GM12878 (cell line): ENCODE results near the gene SCYGR3. TPM values are rescaled to one million over a fixed set of nuclear protein-coding genes. Genes with fewer than 3 reads are reported as not detected.

Experiments
- ATF7 ChIP-seq: fragments of 450-650 bp; IDR thresholded peaks from 2 replicates; pipeline ENCODE4 v1.6.1; 2016; ENCODE audit warnings: low read depth, mild to moderate bottlenecking
- ESRRA ChIP-seq: IDR thresholded peaks from 2 replicates; pipeline ENCODE4 v1.6.1; 2012; ENCODE audit warnings: mild to moderate bottlenecking, low read length, improper control_type of control experiment
- polyA plus RNA-seq, 11 experiments: library from polyadenylated mRNA; depleted of rRNA in 4 of 11; unstranded in 6 of 11; stranded (reverse) in 5 of 11; fragments of >200 nt; fragmentation: Nextera tagmentation in 4 of 11; fragmentation: Illumina TruSeq in 1 of 11; extraction: Ambion mirVana in 4 of 11; extraction: Trizol in 1 of 11; gene quantifications; 1 replicate in 1 of 11; 2 replicates in 10 of 11; pipeline versions ENCODE4 v1.2.1 to v1.2.3, GENCODE V29; 2011 to 2016; ENCODE audit warnings: inconsistent platforms in 2 of 11, missing spikeins in 2 of 11, low read depth in 1 of 11
- total RNA-seq, 4 experiments: library from RNA; depleted of rRNA in 3 of 4; stranded (reverse); fragments of >200 nt in 3 of 4; fragmentation: Illumina TruSeq in 1 of 4; extraction: Trizol in 1 of 4; gene quantifications; 2 replicates each; pipeline versions ENCODE4 v1.2.1 to v1.2.3, GENCODE V29; 2013 to 2021
- TF ChIP-seq, protein P1 (sequence below): IDR thresholded peaks from 2 replicates; pipeline ENCODE4 v1.6.1; 2011; ENCODE audit warnings: low read depth, low read length, improper control_type of control experiment, borderline replicate concordance

Gene SCYGR3
- total and polyA plus RNA-seq, 10 of the 15 experiments (the other 5 are each of a cell fraction or from before 2014, with no cell fraction given) = not detected

- TF ChIP-seq, protein P1, sequence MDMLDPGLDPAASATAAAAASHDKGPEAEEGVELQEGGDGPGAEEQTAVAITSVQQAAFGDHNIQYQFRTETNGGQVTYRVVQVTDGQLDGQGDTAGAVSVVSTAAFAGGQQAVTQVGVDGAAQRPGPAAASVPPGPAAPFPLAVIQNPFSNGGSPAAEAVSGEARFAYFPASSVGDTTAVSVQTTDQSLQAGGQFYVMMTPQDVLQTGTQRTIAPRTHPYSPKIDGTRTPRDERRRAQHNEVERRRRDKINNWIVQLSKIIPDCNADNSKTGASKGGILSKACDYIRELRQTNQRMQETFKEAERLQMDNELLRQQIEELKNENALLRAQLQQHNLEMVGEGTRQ = no peak
- no peak for TF ChIP-seq ATF7
- TF ChIP-seq ESRRA = no peak
- TF ChIP-seq, all 136 proteins: peak for 0
These were observed 49.6 kb downstream of the SCYGR3 start (continued) for GRCh38 chr2:227565080-227565479.

Other genes starting within 250 kb of the SCYGR3 start
Only the 7 nearest of the 11 such genes appear.
- not detected in 2 replicates for gene SCYGR2, start 15.9 kb downstream of the SCYGR3 start, total RNA-seq (2014; rRNA removed)
- gene SCYGR2, start 15.9 kb downstream of the SCYGR3 start, total RNA-seq (2014; rRNA removed; fragmentation: Illumina TruSeq; extraction: Trizol) = not detected in 2 replicates
- not detected in 2 replicates for gene SCYGR2, start 15.9 kb downstream of the SCYGR3 start, total RNA-seq (2021)
- not detected in 2 replicates for gene SCYGR2, start 15.9 kb downstream of the SCYGR3 start, polyA plus RNA-seq (2011; rRNA removed)
- not detected in 2 replicates for gene SCYGR2, start 15.9 kb downstream of the SCYGR3 start, polyA plus RNA-seq (2014; fragmentation: Illumina TruSeq; extraction: Trizol)
- gene SCYGR2, start 15.9 kb downstream of the SCYGR3 start, polyA plus RNA-seq (2014; fragmentation: Nextera tagmentation; extraction: Ambion mirVana) = not detected
- not detected in 2 replicates for gene SCYGR2, start 15.9 kb downstream of the SCYGR3 start, polyA plus RNA-seq (2014; rRNA removed)
- not detected for gene SCYGR2, start 15.9 kb downstream of the SCYGR3 start, polyA plus RNA-seq (2016; fragmentation: Nextera tagmentation; extraction: Ambion mirVana)
- gene SCYGR4, start 2.7 kb upstream of the SCYGR3 start, total RNA-seq (2014; rRNA removed) = 0.11 TPM in 1 of 2 replicates, not detected in the other
- not detected in 2 replicates for gene SCYGR4, start 2.7 kb upstream of the SCYGR3 start, total RNA-seq (2014; rRNA removed; fragmentation: Illumina TruSeq; extraction: Trizol)
- not detected in 2 replicates for gene SCYGR4, start 2.7 kb upstream of the SCYGR3 start, total RNA-seq (2021)
- not detected in 2 replicates for gene SCYGR4, start 2.7 kb upstream of the SCYGR3 start, polyA plus RNA-seq (2011; rRNA removed)
- not detected in 2 replicates for gene SCYGR4, start 2.7 kb upstream of the SCYGR3 start, polyA plus RNA-seq (2014; fragmentation: Illumina TruSeq; extraction: Trizol)
- not detected for gene SCYGR4, start 2.7 kb upstream of the SCYGR3 start, polyA plus RNA-seq (2014; fragmentation: Nextera tagmentation; extraction: Ambion mirVana)
- not detected in 2 replicates for gene SCYGR4, start 2.7 kb upstream of the SCYGR3 start, polyA plus RNA-seq (2014; rRNA removed)
- gene SCYGR4, start 2.7 kb upstream of the SCYGR3 start, polyA plus RNA-seq (2016; fragmentation: Nextera tagmentation; extraction: Ambion mirVana) = not detected
- gene SCYGR5, start 52.0 kb upstream of the SCYGR3 start, total RNA-seq (2014; rRNA removed) = not detected in 2 replicates
- not detected in 2 replicates for gene SCYGR5, start 52.0 kb upstream of the SCYGR3 start, total RNA-seq (2014; rRNA removed; fragmentation: Illumina TruSeq; extraction: Trizol)
- not detected in 2 replicates for gene SCYGR5, start 52.0 kb upstream of the SCYGR3 start, total RNA-seq (2021)
- gene SCYGR5, start 52.0 kb upstream of the SCYGR3 start, polyA plus RNA-seq (2011; rRNA removed) = not detected in 2 replicates
- gene SCYGR5, start 52.0 kb upstream of the SCYGR3 start, polyA plus RNA-seq (2014; fragmentation: Illumina TruSeq; extraction: Trizol) = not detected in 2 replicates
- gene SCYGR5, start 52.0 kb upstream of the SCYGR3 start, polyA plus RNA-seq (2014; fragmentation: Nextera tagmentation; extraction: Ambion mirVana) = not detected
- gene SCYGR5, start 52.0 kb upstream of the SCYGR3 start, polyA plus RNA-seq (2014; rRNA removed) = not detected in 2 replicates
- gene SCYGR5, start 52.0 kb upstream of the SCYGR3 start, polyA plus RNA-seq (2016; fragmentation: Nextera tagmentation; extraction: Ambion mirVana) = not detected
- 0.16 TPM in 1 of 2 replicates, not detected in the other for gene SLC19A3, start 103.2 kb upstream of the SCYGR3 start, total RNA-seq (2014; rRNA removed)
- not detected in 2 replicates for gene SLC19A3, start 103.2 kb upstream of the SCYGR3 start, total RNA-seq (2014; rRNA removed; fragmentation: Illumina TruSeq; extraction: Trizol)
- gene SLC19A3, start 103.2 kb upstream of the SCYGR3 start, total RNA-seq (2021) = not detected in 2 replicates
- gene SLC19A3, start 103.2 kb upstream of the SCYGR3 start, polyA plus RNA-seq (2011; rRNA removed) = not detected in 2 replicates
- not detected in 2 replicates for gene SLC19A3, start 103.2 kb upstream of the SCYGR3 start, polyA plus RNA-seq (2014; fragmentation: Illumina TruSeq; extraction: Trizol)
- not detected for gene SLC19A3, start 103.2 kb upstream of the SCYGR3 start, polyA plus RNA-seq (2014; fragmentation: Nextera tagmentation; extraction: Ambion mirVana)
- gene SLC19A3, start 103.2 kb upstream of the SCYGR3 start, polyA plus RNA-seq (2014; rRNA removed) = not detected in 2 replicates
- not detected for gene SLC19A3, start 103.2 kb upstream of the SCYGR3 start, polyA plus RNA-seq (2016; fragmentation: Nextera tagmentation; extraction: Ambion mirVana)
- not detected in 2 replicates for gene SCYGR6, start 109.9 kb upstream of the SCYGR3 start, total RNA-seq (2014; rRNA removed)
- gene SCYGR6, start 109.9 kb upstream of the SCYGR3 start, total RNA-seq (2014; rRNA removed; fragmentation: Illumina TruSeq; extraction: Trizol) = not detected in 2 replicates
- not detected in 2 replicates for gene SCYGR6, start 109.9 kb upstream of the SCYGR3 start, total RNA-seq (2021)
- not detected in 2 replicates for gene SCYGR6, start 109.9 kb upstream of the SCYGR3 start, polyA plus RNA-seq (2011; rRNA removed)
- not detected in 2 replicates for gene SCYGR6, start 109.9 kb upstream of the SCYGR3 start, polyA plus RNA-seq (2014; fragmentation: Illumina TruSeq; extraction: Trizol)
- gene SCYGR6, start 109.9 kb upstream of the SCYGR3 start, polyA plus RNA-seq (2014; fragmentation: Nextera tagmentation; extraction: Ambion mirVana) = not detected
- not detected in 2 replicates for gene SCYGR6, start 109.9 kb upstream of the SCYGR3 start, polyA plus RNA-seq (2014; rRNA removed)
- gene SCYGR6, start 109.9 kb upstream of the SCYGR3 start, polyA plus RNA-seq (2016; fragmentation: Nextera tagmentation; extraction: Ambion mirVana) = not detected
- not detected in 2 replicates for gene SCYGR7, start 113.5 kb upstream of the SCYGR3 start, total RNA-seq (2014; rRNA removed)
- gene SCYGR7, start 113.5 kb upstream of the SCYGR3 start, total RNA-seq (2014; rRNA removed; fragmentation: Illumina TruSeq; extraction: Trizol) = not detected in 2 replicates
- gene SCYGR7, start 113.5 kb upstream of the SCYGR3 start, total RNA-seq (2021) = not detected in 2 replicates
- gene SCYGR7, start 113.5 kb upstream of the SCYGR3 start, polyA plus RNA-seq (2011; rRNA removed) = not detected in 2 replicates
- not detected in 2 replicates for gene SCYGR7, start 113.5 kb upstream of the SCYGR3 start, polyA plus RNA-seq (2014; fragmentation: Illumina TruSeq; extraction: Trizol)
- not detected for gene SCYGR7, start 113.5 kb upstream of the SCYGR3 start, polyA plus RNA-seq (2014; fragmentation: Nextera tagmentation; extraction: Ambion mirVana)
- not detected in 2 replicates for gene SCYGR7, start 113.5 kb upstream of the SCYGR3 start, polyA plus RNA-seq (2014; rRNA removed)
- gene SCYGR7, start 113.5 kb upstream of the SCYGR3 start, polyA plus RNA-seq (2016; fragmentation: Nextera tagmentation; extraction: Ambion mirVana) = not detected
- not detected in 2 replicates for gene SCYGR8, start 131.1 kb upstream of the SCYGR3 start, total RNA-seq (2014; rRNA removed)
- not detected in 2 replicates for gene SCYGR8, start 131.1 kb upstream of the SCYGR3 start, total RNA-seq (2014; rRNA removed; fragmentation: Illumina TruSeq; extraction: Trizol)
- not detected in 2 replicates for gene SCYGR8, start 131.1 kb upstream of the SCYGR3 start, total RNA-seq (2021)
- gene SCYGR8, start 131.1 kb upstream of the SCYGR3 start, polyA plus RNA-seq (2011; rRNA removed) = not detected in 2 replicates
- gene SCYGR8, start 131.1 kb upstream of the SCYGR3 start, polyA plus RNA-seq (2014; fragmentation: Illumina TruSeq; extraction: Trizol) = not detected in 2 replicates
- gene SCYGR8, start 131.1 kb upstream of the SCYGR3 start, polyA plus RNA-seq (2014; fragmentation: Nextera tagmentation; extraction: Ambion mirVana) = not detected
- gene SCYGR8, start 131.1 kb upstream of the SCYGR3 start, polyA plus RNA-seq (2014; rRNA removed) = not detected in 2 replicates
- not detected for gene SCYGR8, start 131.1 kb upstream of the SCYGR3 start, polyA plus RNA-seq (2016; fragmentation: Nextera tagmentation; extraction: Ambion mirVana)